Measurements from ENCODE around the gene ARID2. TPM values are rescaled to one million over a fixed set of nuclear protein-coding genes. Genes with fewer than 3 reads are reported as not detected.

Gene ARID2
- total and polyA plus RNA-seq, 5 donors = 5.4 to 21.0 (median 19.3) TPM

GRCh38 chr12:45934956-45935355, 205.4 kb downstream of the ARID2 start:
- H3K27me3 ChIP-seq (ENCODE audit: control insufficient read depth, insufficient read depth) = no peaks in the 10 kb centered on the region
- no peak overlapping the region for H3K27ac ChIP-seq (ENCODE audit: low read length)
- WGBS = 32% methylated on average over 1 of the region's 1 CpG
- ATAC-seq = no peak
- DNase-seq = no peak
- H3K4me3 ChIP-seq (ENCODE audit: low read length) = no peak overlapping the region
- intact Hi-C loops (cut with DNase I) = no loop called here
- H3K9me3 ChIP-seq (ENCODE audit: control insufficient read depth, low read length) = no peaks in the 10 kb centered on the region
- H3K4me1 ChIP-seq (ENCODE audit: control insufficient read depth, insufficient read depth, low read length) = no peaks in the 10 kb centered on the region

DNA sequence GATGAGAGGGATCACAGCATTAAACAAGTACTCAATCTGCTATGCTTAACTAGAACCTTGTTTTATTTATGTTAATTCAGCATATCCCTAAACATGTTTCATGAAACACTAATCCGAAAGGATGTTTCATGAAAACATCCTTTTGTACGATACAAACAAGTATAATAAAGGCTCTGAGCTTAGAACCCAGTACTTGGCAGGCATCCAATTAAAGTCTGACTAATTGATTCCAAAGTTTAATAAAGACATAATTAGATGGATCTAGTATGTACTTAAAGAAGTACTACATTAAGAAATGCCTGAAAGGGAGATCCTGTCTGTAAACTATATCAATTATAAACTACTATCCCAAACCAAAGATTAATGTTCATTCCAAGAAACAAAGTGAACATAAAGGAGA, 209.1 kb downstream of the ARID2 start:
- no peak overlapping the region for H3K27ac ChIP-seq (ENCODE audit: low read length)
- ATAC-seq (no peak), DNase-seq (no peak)
- no peaks in the 10 kb centered on the region for H3K4me1 ChIP-seq (ENCODE audit: control insufficient read depth, insufficient read depth, low read length)
- no peaks in the 10 kb centered on the region for H3K9me3 ChIP-seq (ENCODE audit: control insufficient read depth, low read length)
- no peaks in the 10 kb centered on the region for H3K27me3 ChIP-seq (ENCODE audit: control insufficient read depth, insufficient read depth)
- WGBS = 76% methylated on average over 2 of the region's 2 CpGs
- intact Hi-C loops (cut with DNase I) = no loop called here
- H3K4me3 ChIP-seq (ENCODE audit: low read length) = no peak overlapping the region

GRCh38 chr12:45939759-45940158, 210.3 kb downstream of the ARID2 start:
- WGBS = 95% methylated on average over 2 of the region's 2 CpGs
- no peaks in the 10 kb centered on the region for H3K27me3 ChIP-seq (ENCODE audit: control insufficient read depth, insufficient read depth)
- no peaks in the 10 kb centered on the region for H3K9me3 ChIP-seq (ENCODE audit: control insufficient read depth, low read length)
- H3K4me1 ChIP-seq (ENCODE audit: control insufficient read depth, insufficient read depth, low read length) = no peaks in the 10 kb centered on the region
- DNase-seq (no peak), ATAC-seq (no peak)
- intact Hi-C loops (cut with DNase I) = no loop called here
- H3K27ac ChIP-seq (ENCODE audit: low read length) = no peak overlapping the region
- H3K4me3 ChIP-seq (ENCODE audit: low read length) = no peak overlapping the region

GRCh38 chr12:45944771-45945170, 215.3 kb downstream of the ARID2 start:
- 75% methylated on average over 1 of the region's 1 CpG for WGBS
- Histone ChIP-seq H3K27ac (ENCODE audit: low read length) (no peak overlapping the region), H3K4me1 (ENCODE audit: control insufficient read depth, insufficient read depth, low read length) (no peaks in the 10 kb centered on the region), H3K27me3 (ENCODE audit: control insufficient read depth, insufficient read depth) (no peaks in the 10 kb centered on the region), H3K4me3 (ENCODE audit: low read length) (no peak overlapping the region), H3K9me3 (ENCODE audit: control insufficient read depth, low read length) (no peaks in the 10 kb centered on the region)
- ATAC-seq (no peak), DNase-seq (no peak)
- intact Hi-C loops (cut with DNase I) = no loop called here

DNA sequence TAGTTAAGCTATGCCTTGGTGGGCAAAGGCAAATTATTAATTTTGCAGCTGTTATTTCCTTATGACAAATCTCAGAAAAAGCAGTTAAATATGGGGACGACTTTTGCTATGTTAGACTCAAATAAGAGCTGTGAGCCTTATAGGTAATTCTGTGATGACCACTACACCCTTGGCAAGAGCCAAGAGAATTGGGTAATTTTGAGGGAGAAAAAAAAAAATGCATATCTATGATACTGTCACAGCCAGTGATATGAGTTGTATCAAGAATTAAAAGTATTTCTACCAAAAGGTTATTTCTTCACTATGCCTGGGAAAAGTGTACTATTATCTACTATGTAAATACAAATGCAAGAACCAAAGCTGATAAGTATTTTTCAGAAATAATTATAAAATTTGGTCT, 216.9 kb downstream of the ARID2 start:
- DNase-seq (no peak), ATAC-seq (no peak)
- Histone ChIP-seq H3K4me1 (ENCODE audit: control insufficient read depth, insufficient read depth, low read length) (no peaks in the 10 kb centered on the region), H3K9me3 (ENCODE audit: control insufficient read depth, low read length) (no peaks in the 10 kb centered on the region), H3K4me3 (ENCODE audit: low read length) (no peak overlapping the region), H3K27me3 (ENCODE audit: control insufficient read depth, insufficient read depth) (no peaks in the 10 kb centered on the region), H3K27ac (ENCODE audit: low read length) (no peak overlapping the region)
- intact Hi-C loops (cut with DNase I) = no loop called here
- 86% methylated on average over 1 of the region's 1 CpG for WGBS

- DNase-seq (no peak), ATAC-seq (no peak)
- Histone ChIP-seq H3K4me1 (ENCODE audit: control insufficient read depth, insufficient read depth, low read length) (no peaks in the 10 kb centered on the region), H3K27ac (ENCODE audit: low read length) (no peak overlapping the region), H3K27me3 (ENCODE audit: control insufficient read depth, insufficient read depth) (no peaks in the 10 kb centered on the region), H3K4me3 (ENCODE audit: low read length) (no peak overlapping the region), H3K9me3 (ENCODE audit: control insufficient read depth, low read length) (no peaks in the 10 kb centered on the region)
- intact Hi-C loops (cut with DNase I) = no loop called here
Observed at GRCh38 chr12:45948546-45948945, 219.0 kb downstream of the ARID2 start.
